Memory B cell (primary cell): Measurements from ENCODE around the gene CNPPD1.
"Not testable (repeated sequence)": the region's sequence is repeated elsewhere in the genome, so short reads cannot be mapped to it uniquely, and the experiment has no call there.

Source experiments
- ATAC-seq: fragments of 150-1000 bp; cut with Tn5 transposase; 2 replicates; pipeline ENCODE4 v1.10.0; 2021; ENCODE audit warnings: low read depth, mild to moderate bottlenecking, moderate library complexity
- DNase-seq, 2 donors: peaks; one replicate each; pipeline ENCODE4 v3.0.0; 2022; ENCODE audit warnings: low spot score in 2 of 2
- H3K27ac Mint-ChIP-seq: one replicate; pipeline ENCODE4 v1.8.0; 2022; ENCODE audit warnings: mild to moderate bottlenecking, moderate library complexity, mixed read lengths
- H3K27me3 Mint-ChIP-seq: one replicate; pipeline ENCODE4 v1.8.0; 2022; ENCODE audit warnings: mixed read lengths
- H3K36me3 Mint-ChIP-seq: one replicate; pipeline ENCODE4 v1.8.0; 2022; ENCODE audit warnings: mild to moderate bottlenecking, mixed read lengths
- H3K4me1 Mint-ChIP-seq: one replicate; pipeline ENCODE4 v1.8.0; 2022; ENCODE audit warnings: mixed read lengths
- H3K4me3 Mint-ChIP-seq: one replicate; pipeline ENCODE4 v1.8.0; 2022; ENCODE audit warnings: mild to moderate bottlenecking, moderate library complexity, mixed read lengths
- H3K9me3 Mint-ChIP-seq: one replicate; pipeline ENCODE4 v1.8.0; 2022; ENCODE audit warnings: mixed read lengths

Gene CNPPD1

DNA sequence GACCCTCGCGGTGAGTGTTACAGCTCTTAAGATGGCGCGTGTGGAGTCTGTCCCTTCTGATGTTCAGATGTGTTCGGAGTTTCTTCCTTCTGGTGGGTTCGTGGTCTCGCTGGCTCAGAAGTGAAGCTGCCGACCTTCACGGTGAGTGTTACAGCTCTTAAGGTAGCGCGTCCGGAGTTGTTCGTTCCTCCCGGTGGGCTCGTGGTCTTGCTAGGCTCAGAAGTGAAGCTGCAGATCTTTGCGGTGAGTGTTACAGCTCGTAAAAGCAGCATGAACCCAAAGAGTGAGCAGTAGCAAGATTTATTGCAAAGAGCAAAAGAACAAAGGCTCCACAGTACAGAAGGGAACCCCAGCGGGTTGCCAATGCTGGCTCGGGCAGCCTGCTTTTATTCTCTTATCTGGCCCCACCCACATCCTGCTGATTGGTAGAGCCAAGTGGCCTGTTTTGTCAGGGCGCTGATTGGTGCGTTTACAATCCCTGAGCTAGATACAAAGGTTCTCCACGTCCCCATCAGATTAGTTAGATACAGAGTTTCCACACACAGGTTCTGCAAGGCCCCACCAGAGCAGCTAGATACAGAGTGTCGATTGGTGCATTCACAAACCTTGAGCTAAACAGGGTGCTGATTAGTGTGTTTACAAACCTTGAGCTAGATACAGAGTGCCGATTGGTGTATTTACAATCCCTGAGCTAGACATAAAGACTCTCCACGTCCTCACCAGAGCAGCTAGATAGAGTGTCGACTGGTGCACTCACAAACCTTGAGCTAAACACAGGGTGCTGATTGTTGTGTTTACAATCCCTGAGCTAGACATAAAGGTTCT, 24.0 kb upstream of the CNPPD1 start:
- DNase-seq, H3K4me3 Mint-ChIP-seq, H3K27me3 Mint-ChIP-seq, H3K9me3 Mint-ChIP-seq, H3K36me3 Mint-ChIP-seq, ATAC-seq, H3K4me1 Mint-ChIP-seq, H3K27ac Mint-ChIP-seq: not testable (repeated sequence)

DNA sequence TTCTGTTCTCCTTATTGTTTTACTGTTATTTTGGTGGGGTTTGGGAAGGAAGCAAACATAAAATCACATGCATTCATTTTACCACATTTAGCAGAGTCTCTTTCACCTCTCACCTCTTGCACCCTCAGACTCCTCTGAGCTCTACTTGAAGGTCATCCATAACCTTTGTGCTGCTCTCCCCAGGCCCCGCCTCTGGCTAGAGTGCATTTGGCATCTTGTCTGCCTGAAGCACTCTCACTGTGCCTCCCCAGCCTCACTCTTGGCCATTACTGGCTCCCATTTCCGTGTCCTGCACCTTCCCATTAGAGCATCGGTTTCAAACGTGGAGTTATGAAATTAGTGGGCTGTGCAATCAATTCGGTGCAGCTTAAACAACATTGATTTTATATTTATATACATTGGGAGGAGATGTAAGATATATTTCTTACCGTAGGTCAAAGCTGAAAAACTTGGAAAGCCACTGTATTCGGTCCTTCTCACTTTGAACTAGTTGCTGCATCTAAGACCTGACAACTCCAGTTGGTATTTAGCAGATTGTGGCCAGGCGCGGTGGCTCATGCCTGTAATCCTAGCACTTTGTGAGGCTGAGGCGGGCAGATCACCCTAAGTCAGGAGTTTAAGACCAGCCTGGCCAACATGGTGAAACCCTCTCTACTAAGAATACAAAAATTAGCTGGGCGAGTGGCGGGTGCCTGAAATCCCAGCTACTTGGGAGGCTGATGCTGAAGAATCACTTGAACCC, 22.9 kb upstream of the CNPPD1 start:
- Mint-ChIP-seq H3K4me1 (no peaks in the 10 kb centered on the region), H3K36me3 (no peaks in the 10 kb centered on the region), H3K9me3 (no peaks in the 10 kb centered on the region), H3K27me3 (peaks cover 11% of the 10 kb centered on the region), H3K27ac (no peak overlapping the region), H3K4me3 (no peak overlapping the region)
- ATAC-seq: no peak
- no peak for DNase-seq

- DNase-seq: no peak
- no peak overlapping the region for H3K27ac Mint-ChIP-seq
- no peak overlapping the region for H3K4me3 Mint-ChIP-seq
- H3K4me1 Mint-ChIP-seq: no peaks in the 10 kb centered on the region
- ATAC-seq: no peak
- no peaks in the 10 kb centered on the region for H3K36me3 Mint-ChIP-seq
- no peaks in the 10 kb centered on the region for H3K9me3 Mint-ChIP-seq
- H3K27me3 Mint-ChIP-seq: peaks cover 11% of the 10 kb centered on the region
Observed at GRCh38 chr2:219198974-219199373, 22.2 kb upstream of the CNPPD1 start.

DNA sequence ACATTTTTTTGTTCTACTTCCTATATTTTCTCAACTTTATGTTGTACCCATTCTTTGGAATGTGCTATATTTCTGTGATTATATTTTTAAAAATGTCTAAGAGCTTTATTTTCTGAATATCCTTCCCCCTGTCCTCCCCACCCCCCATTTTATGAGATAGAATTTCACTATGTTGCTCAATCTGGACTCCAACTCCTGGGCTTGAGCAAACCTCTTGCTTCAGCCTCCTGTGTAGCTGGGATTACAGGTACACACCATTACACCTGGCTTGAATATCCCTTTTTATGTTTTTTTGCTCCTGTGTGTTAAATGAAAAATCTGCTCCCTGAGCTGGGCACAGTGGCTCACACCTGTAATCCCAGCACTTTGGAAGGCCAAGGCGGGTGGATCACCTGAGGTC, 20.7 kb upstream of the CNPPD1 start:
- Mint-ChIP-seq H3K27me3 (peaks cover 11% of the 10 kb centered on the region), H3K27ac (no peak overlapping the region), H3K9me3 (no peaks in the 10 kb centered on the region), H3K4me3 (no peak overlapping the region), H3K36me3 (no peaks in the 10 kb centered on the region), H3K4me1 (no peaks in the 10 kb centered on the region)
- ATAC-seq (no peak), DNase-seq (no peak)

DNA sequence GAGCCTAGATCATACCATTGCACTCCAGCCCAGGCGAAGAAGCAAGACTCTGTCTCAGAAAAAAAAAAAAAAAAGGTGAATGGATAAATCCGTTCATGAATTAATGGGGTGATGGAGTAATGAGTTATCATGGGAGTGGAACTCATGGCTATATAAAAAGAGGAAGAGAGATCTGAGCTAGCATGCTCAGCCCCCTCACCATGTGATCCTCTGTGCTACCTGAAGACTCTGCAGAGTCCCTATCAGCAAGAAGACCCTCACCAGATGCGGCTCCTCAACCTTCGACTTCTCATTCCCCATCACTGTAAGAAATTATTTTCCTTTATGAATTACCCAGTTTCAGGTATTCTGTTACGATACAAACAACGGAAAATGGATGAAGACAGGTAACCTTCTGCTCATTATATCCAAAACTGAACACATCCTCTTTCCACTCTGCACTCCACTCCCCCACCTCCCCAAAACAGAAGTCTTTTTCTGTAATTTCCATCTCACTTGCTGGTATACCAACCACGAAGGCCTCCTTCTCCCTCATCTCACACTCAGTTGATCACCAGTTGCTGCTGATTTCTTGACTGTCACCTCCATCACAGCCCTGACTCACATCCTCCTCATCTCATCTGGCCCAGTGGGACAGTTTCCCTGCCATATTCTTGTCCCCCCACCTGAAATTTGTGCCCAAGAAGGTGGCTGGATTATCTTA, 10.2 kb upstream of the CNPPD1 start:
- no peak overlapping the region for H3K4me3 Mint-ChIP-seq
- H3K9me3 Mint-ChIP-seq: no peaks in the 10 kb centered on the region
- DNase-seq: no peak
- H3K4me1 Mint-ChIP-seq: peaks cover 12% of the 10 kb centered on the region
- peak; percentile 80 for ATAC-seq
- H3K27me3 Mint-ChIP-seq: no peaks in the 10 kb centered on the region
- peak overlapping the region; percentile 18 for H3K27ac Mint-ChIP-seq
- peaks cover 10% of the 10 kb centered on the region for H3K36me3 Mint-ChIP-seq

DNA sequence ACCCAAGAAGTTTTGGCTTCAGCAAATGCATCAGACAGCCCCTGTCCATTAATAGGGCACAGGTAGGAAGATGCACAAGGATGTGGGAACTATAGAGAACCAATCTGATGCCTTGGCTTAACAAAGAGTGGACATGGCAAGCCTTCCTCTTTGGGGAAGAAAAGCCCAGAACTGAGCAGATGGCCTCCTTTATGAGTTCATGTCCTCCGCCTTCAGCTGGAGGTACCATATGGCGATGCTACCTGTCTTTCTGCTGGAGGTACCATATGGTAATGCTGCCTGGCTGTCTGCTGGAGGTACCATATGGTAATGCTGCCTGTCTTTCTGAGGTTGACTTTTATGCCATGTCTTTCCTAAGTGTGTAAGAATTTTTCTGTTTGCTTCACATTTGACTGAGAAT, 7.4 kb upstream of the CNPPD1 start:
- H3K4me3 Mint-ChIP-seq: no peak overlapping the region
- H3K27ac Mint-ChIP-seq: peak overlapping the region; percentile 14
- peaks cover 15% of the 10 kb centered on the region for H3K4me1 Mint-ChIP-seq
- H3K9me3 Mint-ChIP-seq: no peaks in the 10 kb centered on the region
- DNase-seq (no peak), ATAC-seq (no peak)
- no peaks in the 10 kb centered on the region for H3K27me3 Mint-ChIP-seq
- peaks cover 19% of the 10 kb centered on the region for H3K36me3 Mint-ChIP-seq

GRCh38 chr2:219183151-219183772, 6.5 kb upstream of the CNPPD1 start:
- peaks cover 20% of the 10 kb centered on the region for H3K4me1 Mint-ChIP-seq
- H3K36me3 Mint-ChIP-seq: peaks cover 19% of the 10 kb centered on the region
- no peak overlapping the region for H3K4me3 Mint-ChIP-seq
- H3K27me3 Mint-ChIP-seq: no peaks in the 10 kb centered on the region
- no peak for ATAC-seq
- peak overlapping the region; percentile 53 for H3K27ac Mint-ChIP-seq
- DNase-seq: no peak
- no peaks in the 10 kb centered on the region for H3K9me3 Mint-ChIP-seq

GRCh38 chr2:219182331-219183150, 5.8 kb upstream of the CNPPD1 start:
- H3K4me3 Mint-ChIP-seq: no peak overlapping the region

GRCh38 chr2:219181531-219181930, 4.8 kb upstream of the CNPPD1 start:
- ATAC-seq (no peak), DNase-seq (no peak)
- Mint-ChIP-seq H3K4me3 (no peak overlapping the region), H3K36me3 (peaks cover 18% of the 10 kb centered on the region), H3K27ac (no peak overlapping the region), H3K4me1 (peaks cover 18% of the 10 kb centered on the region), H3K27me3 (no peaks in the 10 kb centered on the region), H3K9me3 (no peaks in the 10 kb centered on the region)

More at GRCh38 chr2:219182331-219183150, 5.8 kb upstream of the CNPPD1 start:
- Mint-ChIP-seq H3K27me3 (no peaks in the 10 kb centered on the region), H3K4me1 (peaks cover 22% of the 10 kb centered on the region), H3K36me3 (peaks cover 19% of the 10 kb centered on the region), H3K27ac (peak overlapping the region; percentile 53), H3K9me3 (no peaks in the 10 kb centered on the region)
- ATAC-seq: no peak
- no peak for DNase-seq

GRCh38 chr2:219180961-219181360, 4.2 kb upstream of the CNPPD1 start:
- H3K4me3 Mint-ChIP-seq: no peak overlapping the region
- DNase-seq (no peak), ATAC-seq (no peak)
- H3K27ac Mint-ChIP-seq: peak overlapping the region; percentile 31
- peaks cover 18% of the 10 kb centered on the region for H3K36me3 Mint-ChIP-seq
- H3K9me3 Mint-ChIP-seq: no peaks in the 10 kb centered on the region
- H3K4me1 Mint-ChIP-seq: peaks cover 19% of the 10 kb centered on the region
- H3K27me3 Mint-ChIP-seq: no peaks in the 10 kb centered on the region

- H3K4me3 Mint-ChIP-seq: peak overlapping the region; percentile 88
- no peak for DNase-seq
- ATAC-seq: no peak
- peaks cover 20% of the 10 kb centered on the region for H3K4me1 Mint-ChIP-seq
- peaks cover 16% of the 10 kb centered on the region for H3K36me3 Mint-ChIP-seq
- H3K27me3 Mint-ChIP-seq: no peaks in the 10 kb centered on the region
- no peak overlapping the region for H3K27ac Mint-ChIP-seq
- no peaks in the 10 kb centered on the region for H3K9me3 Mint-ChIP-seq
Observed at GRCh38 chr2:219179601-219180465, 3.1 kb upstream of the CNPPD1 start.

DNA sequence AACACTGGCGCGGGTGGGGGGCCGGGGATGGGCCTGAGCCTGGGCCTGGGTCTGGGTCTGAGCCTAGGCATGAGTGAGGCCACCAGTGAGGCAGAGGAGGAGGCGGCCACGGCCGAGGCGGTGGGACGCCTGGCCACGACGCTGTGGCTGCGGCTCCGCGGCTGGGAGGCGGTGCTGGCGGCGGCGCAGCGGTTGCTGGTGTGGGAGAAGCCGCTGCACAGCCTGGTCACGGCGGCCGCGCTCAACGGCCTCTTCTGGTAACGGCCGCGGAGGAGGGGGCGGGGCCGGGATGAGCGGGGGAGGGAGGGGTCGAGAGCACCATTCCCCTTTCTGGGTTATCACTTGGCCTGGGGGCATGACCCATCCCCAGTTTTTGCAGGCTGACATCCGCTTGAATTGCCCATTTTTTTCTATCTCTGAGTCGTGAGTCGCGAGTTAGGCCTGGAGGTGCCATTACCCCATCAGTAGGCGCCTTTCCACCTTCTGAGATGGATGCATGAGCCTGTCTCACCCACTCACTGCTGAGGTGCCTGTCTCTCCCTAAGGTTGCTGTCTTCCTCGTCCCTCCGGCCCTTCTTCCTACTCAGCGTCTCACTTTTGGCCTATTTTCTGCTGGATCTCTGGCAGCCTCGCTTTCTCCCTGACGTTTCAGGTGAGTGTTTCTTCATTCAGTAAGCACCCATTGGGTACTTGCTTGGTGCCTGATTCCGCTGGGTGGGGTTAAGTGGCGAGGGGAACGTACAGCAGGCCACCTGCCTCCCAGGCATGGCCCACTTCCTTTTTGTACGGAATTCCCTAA, 1.9 kb upstream of the CNPPD1 start:
- peaks cover 26% of the 10 kb centered on the region for H3K36me3 Mint-ChIP-seq

More for the DNA sequence above, 1.9 kb upstream of the CNPPD1 start:
- Mint-ChIP-seq H3K4me1 (peaks cover 30% of the 10 kb centered on the region), H3K9me3 (no peaks in the 10 kb centered on the region), H3K27ac (peak overlapping the region; percentile 97), H3K27me3 (no peaks in the 10 kb centered on the region), H3K4me3 (peak overlapping the region; percentile 88)
- DNase-seq (peak in 1 of 2 donors; percentile 18), ATAC-seq (peak; percentile 3)
